GM19467 (cell line): ENCODE results near the gene GCG.

ENCODE experiments used
- ATAC-seq: cut with Tn5 transposase; IDR thresholded peaks from one replicate; pipeline ENCODE4 v1.9.1; 2021; ENCODE audit warnings: mild to moderate bottlenecking, moderate library complexity; ENCODE audit not compliant: unreplicated experiment

Gene GCG

DNA sequence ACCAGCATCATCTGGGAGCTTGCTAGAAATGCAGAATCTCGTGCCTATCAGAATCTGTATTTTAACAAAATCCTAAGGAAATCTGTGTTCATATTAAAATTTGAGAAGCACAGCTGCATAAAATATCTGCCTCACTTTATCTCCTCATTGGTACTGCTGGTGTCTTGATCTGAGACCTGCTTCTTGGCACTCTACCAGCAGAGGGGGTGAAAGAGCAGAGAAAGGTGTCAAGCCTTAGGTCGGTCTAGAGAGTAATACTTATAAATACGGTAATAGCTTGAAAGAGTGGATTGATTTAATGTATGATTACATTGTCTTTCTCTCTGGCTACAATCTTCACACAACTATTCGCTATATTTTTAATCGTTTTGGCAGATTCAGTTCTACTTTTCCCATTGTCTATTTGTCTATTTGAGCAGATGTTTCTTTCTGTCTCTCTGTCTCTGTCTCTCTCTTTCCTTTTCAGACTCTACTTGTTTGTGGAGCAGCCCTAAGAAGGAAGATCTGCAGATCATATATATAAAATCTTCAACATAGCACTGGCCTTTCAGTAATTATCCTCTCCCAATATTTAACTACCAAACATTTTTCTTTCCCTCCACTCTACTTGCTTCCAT is 1.7 kb upstream of the GCG start:
- ATAC-seq, result peak; percentile 99

DNA sequence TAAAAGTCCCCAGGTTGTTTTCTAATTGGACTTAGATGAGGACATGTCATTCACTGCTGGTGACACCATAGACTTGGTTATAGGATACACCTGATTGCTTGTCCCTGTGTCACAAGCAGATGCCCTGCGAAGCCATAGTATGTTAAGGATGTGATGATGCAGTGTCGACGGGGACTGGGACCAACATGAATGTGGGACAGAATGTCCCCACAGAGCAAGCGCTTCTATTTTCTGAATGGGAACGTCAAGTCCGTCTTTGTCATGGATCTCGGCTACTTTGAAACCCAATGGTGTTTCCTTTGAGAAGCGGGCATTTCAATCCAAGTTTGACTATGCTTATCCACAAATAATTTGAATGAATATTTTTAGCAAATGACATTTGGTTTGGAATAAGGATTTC is 2.1 kb downstream of the GCG start:
- ATAC-seq, result no peak

DNA sequence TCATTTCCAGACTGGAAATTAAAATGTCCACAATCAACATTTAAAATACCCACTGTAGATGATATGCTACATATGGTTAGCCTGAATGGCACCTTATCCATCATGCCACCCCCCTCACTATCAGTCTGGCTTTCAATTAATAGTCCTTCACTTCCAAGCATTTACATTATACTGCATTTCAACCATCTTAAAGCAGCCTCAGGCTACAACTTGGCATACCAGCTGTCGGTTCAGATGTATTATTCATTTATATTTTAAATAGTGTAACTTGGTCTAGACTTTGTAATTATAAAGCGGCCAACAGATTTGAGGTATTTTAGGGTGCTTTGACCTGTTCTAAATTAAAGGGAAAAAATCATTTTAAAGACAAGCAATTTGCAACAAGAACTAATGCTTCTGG is 2.6 kb downstream of the GCG start:
- ATAC-seq, result no peak

DNA sequence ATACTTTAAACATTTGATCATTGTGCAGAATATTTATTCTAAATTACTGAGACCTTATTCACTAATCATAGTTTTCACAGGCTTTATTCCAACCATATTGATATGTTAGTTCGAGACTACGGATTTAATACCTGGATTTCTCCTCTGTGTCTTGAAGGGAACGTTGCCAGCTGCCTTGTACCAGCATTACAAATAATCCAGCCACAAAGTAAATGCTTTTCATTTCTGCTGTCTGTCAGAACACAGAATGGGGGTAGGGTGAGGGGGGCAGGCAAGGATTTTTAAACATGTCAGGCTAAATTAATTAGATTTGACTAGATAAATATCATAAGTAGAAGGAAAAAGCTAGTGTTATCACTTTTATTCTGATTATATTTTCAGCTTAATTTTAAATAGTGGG is 3.1 kb downstream of the GCG start:
- no peak for ATAC-seq

DNA sequence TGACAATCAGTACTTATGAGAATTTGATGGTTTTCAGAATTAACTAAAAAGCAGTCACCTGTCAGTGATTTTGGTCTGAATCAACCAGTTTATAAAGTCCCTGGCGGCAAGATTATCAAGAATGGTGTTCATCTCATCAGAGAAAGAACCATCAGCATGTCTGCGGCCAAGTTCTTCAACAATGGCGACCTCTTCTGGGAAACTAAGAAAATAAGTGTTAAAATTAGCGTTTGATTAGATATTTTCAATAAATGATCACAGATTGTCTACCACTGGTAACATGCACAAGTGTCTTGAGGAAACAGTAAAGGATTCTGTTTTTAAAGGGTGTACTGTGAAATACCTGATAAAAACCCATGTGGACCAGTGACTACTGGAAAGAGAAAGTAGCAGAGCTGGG is 8.1 kb downstream of the GCG start:
- no peak for ATAC-seq

DNA sequence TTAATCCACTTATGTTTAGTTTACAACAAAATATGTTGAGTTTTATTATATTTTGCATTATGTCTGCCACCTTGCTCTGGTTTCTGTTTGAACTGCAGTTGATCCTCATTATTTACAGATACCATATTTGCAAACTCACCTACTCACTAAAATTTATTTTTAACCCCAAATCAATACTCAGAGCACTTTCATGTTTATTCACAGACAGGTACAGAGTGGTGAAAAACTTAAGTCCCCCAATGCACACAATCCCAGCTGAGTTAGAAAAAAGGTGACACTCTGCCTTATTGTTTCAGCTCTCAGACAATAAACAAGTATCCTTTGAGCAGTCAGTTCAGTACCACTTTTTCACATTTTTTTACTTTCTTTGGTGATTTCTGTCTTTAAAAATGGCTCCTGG is 13.7 kb downstream of the GCG start:
- ATAC-seq, result no peak

DNA sequence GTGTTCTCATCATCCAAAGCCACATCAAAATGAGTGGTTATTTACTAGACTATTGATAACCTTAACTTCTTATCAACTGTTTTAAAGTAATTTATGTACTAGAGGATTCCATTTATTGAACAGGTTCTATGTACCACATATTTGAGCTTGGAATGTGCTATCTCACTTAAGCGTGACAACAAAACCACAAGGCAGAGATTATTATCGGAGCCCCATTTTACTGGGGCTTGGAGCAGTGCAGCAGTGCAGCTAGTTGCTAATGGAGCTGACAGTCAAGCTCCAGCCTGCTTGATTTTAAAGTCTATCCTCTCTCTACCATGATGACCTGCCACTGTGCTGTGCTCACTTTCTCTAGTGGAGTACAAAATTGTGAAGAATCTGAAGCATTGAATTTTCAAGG is 24.6 kb downstream of the GCG start:
- no peak for ATAC-seq

DNA sequence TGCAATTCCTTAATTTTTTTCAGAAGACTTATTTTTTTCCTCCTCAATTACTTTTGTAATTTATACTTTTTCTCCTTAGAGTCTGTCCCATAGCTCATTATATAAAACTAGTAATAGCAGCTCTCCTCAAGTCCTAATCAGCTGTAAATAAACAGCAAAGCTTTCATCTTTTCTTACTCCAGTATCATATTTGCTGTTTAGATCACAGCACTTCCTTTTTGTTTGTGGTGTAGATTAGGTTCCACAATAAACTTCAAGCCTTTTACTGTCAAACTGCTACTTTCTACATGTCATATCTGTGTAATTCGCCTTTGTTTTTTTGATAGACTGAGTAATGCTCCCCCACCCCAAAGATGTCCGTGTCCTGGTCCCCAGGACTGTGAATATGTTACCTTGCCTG is 25.5 kb downstream of the GCG start:
- ATAC-seq, result no peak

DNA sequence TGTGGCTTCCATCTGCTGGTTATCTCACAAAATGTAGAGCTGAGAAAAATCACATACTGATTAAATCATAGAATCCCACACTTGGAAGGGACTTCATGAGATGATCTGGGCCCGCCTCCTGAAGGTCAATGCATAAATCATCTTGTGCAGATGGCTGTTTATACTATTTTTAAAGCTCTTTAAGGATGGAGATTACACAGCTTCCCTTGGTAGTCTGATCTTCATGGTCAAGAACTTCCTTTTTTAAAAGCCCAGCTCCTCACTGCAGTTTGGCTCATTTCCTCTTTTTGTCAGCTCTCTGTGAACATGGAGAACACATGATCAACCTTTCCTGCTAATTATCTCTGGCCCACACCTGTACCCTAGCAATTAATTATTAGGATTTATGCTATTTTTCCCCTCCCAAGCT is 25.9 kb downstream of the GCG start:
- peak; percentile 90 for ATAC-seq

DNA sequence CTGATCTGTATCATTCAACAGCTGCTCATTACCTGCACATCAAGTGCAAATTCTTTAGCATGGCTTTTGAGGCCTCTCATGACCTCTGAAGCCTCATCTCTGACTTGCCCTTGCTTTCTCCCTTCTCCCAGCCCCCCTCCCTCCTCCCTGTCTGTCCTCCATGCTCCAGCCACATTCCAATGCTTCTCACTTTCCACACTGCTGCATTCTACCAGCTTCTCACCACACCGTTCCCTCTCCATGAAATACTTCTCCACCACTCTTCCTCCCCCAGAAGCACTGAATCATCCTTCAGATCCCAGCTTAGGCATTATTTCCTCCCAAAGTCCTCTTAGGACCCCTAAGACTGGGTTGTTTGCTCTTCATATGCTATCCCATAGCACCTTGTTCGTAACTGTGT is 26.9 kb downstream of the GCG start:
- no peak for ATAC-seq

DNA sequence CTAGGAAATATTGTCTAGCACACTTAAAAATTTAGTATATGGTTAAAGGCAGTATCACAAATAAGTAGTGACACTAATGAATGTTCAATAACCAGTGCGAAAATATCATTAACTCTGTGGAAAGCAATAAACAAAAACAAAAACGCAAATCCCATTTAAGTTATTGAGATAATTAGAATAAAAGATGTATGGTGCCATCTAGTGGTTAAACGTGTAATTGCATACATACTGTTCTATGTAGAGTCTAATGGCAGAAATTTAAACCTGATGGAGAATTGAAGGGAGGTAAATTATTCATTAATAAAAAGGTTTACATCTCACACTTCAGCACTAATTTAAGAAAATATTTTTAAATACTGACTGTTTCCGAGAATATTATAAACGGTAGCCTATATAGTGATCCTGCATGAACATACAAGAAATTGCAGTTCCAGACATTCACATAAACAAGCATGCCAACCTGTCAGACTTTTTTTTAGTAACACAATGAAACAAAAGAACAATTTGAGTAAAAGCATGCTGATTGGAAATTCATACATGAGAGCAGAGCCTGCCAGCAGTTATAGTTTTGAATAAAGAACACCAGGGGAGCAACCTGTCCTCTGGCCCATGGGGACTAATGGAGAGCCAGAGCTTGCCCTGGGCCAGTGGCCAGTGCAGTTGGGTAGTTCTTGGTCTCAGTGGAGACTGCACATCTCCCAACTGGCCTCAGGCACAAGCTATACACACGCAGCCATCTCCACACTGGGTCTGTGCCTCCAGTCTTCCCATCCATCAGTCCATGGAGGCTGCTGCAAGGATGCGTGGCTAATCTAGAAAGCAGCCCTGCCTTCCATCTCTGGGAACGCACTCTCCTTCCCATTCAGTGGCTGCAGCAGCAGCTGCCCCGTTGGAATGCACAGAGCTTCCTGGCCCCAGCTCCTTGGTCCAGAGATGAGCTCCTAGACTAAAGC is 28.0 kb downstream of the GCG start:
- peak; percentile 49 for ATAC-seq

DNA sequence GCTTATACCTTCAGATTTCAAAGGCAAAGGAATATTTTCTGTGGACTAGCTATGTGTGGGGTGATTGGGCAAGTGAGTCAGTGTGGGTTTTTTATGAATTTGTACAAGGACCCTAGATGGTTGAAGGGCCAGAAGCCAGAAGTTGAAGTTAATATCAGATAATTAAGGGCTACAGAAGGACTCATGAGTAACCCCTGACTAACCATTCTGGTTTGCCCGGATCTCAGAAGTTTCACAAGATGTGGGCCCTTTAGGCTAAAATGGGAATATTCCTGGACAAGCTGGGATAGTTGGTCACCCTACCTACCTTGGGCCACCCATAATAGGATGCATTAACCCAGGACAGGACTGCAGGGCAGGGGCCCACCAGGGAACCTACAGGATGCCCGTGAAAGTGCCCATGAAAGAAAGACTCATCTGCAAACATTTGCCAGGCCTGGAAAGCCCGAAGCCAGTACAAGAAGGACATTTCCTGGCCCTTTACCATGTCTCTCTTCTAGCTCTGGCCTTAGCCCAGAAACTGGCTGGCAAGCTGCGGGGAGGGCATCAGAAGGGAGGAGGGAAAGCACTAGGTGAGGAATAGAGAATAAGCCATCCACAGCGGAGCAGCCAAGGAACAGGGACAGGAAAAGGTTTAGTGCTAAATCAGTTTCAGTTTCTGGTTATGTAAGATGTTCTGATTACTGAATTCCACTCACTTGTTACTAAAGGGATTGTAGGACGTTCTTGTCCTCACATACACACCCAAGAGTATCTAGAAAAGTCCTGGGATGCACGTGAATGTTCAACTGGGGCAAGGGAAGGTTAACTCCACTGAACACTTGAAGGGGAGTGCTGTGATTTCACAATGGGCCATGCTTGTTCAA is 33.6 kb downstream of the GCG start:
- no peak for ATAC-seq

DNA sequence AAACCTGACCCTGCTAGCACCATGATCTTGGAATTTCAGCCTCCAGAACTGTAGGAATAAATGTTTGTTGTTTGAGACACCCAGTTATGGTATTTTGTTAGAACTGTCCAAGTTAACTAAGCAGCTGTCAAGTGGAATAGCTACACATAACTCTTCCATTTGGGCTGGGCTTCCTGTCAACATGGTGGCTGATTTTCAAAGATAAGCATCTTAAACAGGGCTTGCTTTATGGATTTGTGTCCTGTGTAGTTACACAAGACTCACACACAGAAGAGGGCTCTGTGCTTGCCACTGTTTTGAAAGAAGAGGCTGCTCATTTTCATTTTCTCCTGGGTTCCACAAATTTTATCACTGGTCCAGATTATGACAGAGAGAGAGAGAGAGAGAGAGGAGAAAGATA is 35.7 kb downstream of the GCG start:
- ATAC-seq, result no peak

DNA sequence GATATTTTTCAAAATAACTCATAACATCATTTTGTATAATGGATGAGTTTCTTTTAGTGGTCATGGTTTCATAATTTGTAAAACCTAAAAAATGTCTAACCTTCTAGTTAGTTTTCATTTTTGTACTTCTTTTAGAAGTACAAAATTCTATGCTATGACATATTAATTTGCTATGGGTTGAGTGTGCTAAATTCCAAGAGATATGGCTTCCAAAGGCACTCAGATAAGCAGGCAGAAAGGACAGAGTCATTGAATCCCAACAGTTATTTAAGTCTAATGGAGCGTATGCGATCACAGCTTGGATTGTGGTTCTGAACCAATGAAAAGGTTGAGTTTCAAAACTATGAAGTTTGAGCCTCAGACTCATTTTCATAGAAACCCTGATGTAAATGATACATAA is 37.0 kb downstream of the GCG start:
- ATAC-seq, result no peak

DNA sequence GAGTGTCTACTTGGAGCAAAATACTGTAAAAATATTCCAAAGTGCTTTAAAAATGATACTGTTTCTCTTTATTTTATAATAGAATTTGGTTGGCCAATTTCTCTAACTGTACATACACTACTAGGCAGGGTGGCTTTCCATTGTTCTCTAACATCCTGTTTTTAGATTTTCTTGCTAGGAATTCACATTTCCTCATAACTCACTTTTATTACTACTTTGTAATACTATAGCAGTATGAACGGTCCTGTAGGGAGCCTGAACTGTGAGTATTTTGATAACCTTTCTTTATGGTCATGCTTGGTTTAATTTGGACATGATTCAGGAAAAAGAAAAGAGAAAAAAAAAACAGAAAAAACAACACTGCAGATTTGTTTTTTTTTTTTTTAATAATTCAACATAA is 37.8 kb downstream of the GCG start:
- no peak for ATAC-seq

DNA sequence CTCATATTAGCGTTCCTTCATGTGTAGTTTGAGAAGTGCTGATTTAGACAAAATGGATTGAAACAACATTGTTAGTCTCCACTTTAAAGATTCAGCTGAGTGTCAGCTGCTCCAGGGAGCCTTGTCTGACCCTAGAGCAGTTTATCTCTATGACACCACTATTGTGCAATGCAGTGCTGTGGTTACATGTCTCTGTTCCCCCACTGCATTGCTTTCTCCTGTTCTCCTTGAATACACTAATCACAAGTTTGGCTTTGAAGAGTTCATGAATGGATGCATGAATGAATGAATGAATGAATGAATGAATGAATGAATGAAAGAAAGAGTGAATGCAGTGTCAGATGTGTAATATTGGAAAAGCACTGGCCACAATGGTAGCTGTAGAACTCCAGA is 38.3 kb downstream of the GCG start:
- no peak for ATAC-seq

DNA sequence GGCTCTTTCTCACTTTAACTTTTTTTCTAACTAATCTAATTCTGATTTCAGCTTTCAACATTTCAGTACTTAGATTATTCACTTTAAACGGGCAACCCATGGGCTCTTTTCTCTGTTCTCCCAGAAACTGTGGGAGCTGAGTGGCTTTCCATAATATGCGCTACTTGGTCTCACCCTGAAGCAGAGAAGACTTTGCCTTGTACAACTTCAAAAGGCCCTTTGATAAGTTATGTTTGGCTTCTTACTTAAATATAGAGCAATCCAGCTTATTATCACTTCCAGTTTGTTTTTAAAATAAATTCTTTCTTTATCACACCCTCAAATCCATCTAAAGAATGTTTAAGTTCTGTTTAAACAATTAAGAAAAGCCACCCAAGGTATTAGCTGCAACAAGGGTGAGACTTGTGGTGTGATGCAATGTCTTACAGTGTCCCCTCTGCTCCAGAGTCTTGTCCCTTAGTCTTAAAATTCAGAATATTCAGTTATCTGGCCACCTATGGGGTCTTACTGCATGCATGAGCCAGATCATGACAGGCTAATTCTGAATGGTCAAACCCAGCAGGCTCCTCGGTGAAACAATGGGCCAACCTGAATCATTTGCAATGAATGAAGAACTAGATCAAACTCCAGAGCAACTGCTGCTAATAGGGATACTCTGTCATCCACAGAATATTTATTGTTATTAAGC is 38.8 kb downstream of the GCG start:
- ATAC-seq, result no peak

DNA sequence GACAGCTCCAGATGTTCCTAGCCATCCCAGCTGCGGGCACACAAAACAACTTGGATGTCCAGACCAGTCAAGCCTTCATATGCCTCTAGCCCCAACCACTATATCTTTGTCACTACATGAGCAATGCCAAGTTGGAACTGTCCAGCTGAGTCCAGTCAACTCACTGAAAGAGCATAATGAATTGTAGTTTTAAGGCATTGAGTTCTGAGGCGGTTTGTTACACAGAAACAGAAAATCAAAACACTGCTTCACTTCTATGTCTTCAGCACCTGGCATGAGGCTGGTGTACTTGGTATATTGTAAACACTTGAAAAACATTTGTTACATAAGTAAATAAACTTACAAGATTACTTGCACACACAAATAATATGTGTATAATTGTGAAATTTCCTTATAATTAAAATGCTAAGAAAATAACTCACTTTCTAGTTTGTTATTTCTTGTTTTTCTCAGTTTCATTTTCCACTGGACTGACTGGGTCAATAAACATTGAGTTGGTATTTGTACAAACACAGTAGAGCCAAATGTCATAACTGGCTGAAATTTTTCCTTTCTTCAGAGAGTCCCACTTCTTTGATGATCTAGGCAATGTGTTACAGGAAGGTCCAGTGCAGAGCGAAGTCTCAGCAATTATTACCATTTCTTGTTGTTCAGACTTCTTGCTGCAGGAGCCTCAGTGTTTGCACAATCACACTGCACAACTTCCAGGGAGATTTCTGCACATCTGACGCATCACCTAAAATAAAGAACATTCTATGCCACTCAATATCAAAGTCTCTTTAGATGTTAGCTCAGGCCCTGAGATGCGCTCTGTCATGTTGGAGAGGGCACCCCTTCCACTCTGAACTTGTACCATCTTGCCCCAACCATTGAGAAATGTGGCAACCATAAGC is 39.8 kb downstream of the GCG start:
- no peak for ATAC-seq

DNA sequence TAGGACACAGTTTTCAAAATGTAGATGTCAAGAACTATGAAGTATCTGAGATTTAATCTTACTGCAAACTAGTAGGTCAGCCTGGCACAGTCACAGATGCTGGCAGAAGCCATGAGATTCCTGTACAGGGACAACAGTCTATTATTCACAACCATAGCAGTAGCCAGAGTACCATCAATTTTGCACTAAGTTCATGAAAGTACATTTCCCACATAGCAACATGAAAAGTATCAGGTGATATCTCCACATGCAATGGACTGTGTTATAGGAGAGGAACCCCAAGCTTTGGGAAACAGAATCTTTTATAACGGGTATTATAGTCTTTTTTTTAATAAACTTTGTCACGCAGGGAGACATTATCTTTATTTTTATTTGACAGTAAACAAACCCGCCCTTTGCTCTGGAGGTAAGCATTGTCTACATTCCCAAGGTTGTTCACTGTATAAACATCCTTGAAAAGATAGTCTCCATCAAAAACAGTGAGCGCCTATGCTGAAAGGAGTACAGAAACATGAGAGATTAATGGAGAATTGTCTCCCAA is 44.6 kb downstream of the GCG start:
- no peak for ATAC-seq

DNA sequence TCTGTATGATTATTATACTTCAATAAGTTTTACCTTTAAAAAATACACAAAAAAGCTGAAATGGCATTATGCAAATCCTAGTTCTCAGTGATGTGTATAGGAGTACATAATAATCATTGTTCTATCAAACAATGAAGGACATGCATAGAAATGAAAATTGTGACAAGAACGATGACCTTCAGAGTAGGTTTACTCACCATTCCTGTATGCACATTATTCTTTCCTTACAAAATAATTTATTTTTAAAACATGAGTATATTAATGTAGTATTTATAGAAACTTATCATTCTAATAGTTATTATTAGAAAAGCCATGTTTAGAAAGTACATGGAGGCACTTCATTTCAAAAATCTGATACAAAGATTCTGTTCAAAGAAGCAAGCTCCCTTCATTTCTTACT is 45.3 kb downstream of the GCG start:
- no peak for ATAC-seq
